Stimulated activated naive CD4-positive, alpha-beta T cell (primary cell): ENCODE results near the gene KLHL22.
A peak's percentile ranks its signal among the peaks of the same experiment; 100 is the strongest.
"Not testable (repeated sequence)": the region's sequence is repeated elsewhere in the genome, so short reads cannot be mapped to it uniquely, and the experiment has no call there.

ENCODE experiments used
- DNase-seq, 6 experiments: peaks; one replicate each; lab custom pipeline; 2025; lab: John Stamatoyannopoulos, UW

KLHL22 gene

DNA sequence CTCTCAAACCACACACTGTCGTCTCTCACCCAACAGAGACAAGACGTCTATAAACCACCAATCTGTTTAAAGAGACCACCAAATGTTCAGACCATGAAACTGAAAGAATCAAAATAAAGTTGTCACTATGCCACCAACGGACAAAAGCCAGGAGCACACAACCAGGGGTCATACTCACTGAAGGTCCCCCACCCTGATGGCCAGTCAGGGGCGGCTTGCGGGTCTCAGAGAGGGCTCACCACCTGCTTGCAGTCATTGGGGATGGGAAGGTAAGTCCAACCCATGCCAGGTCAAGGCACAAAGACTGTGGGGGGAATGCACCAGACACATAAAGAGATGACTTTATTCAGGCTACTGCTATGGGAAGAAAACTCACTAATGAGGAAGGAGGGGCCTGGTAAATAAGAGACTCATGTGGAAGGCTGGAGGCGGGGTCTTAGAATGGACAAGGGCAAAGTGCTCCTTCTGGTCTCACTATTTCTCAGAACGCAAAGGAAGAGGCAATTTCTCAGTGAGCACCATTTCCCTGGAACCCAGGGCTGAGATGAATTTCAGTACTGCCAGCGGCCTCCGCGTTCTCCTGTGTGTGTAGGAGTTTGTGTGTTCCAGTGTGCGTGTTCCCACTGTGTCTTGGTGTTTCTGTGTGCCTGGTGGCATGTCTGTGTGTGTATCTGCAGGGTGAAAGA lies 75.3 kb downstream of the KLHL22 start:
- DNase-seq = no peak

DNA sequence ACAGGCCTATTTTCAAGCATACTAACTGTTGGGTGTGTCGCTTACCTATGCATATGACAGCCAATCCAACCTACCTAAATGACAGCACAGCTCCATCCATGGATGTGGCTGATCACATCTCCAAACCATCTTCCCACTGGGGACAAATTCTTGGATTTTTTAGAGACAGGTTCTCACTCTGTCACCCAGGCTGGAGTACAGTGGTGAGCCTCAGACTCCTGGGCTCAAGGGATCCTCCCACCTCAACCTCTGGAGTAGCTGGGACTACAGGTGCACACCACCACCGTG lies 76.0 kb downstream of the KLHL22 start:
- no peak for DNase-seq

DNA sequence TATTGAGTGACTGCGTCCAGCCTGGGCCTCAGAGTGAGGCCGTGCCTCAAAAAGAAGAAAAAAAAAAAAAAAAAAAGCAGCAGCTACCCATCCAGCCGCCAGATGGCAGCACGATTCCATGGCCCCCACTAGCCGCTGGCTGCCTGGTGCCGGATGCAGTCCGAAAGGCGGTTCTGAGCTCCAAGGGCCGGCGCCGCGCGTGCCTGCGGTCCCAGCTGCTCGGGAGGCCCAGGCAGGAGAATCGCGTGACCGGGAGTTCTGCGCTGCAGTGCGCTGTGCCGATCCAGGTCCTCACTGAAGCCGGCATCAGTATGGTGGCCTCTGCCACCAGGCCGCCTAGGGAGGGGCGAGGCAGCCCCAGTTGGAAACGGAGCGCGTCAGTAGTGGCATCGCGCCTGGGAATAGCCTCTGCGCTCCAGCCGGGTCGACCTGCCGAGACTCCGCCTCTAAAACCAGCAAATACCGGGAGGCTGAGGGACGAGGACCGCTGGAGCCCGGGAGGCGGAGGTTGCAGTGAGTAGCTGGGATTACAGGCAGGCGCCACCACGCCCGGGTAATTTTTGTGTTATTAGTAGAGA lies 77.3 kb downstream of the KLHL22 start:
- peak; percentile 35 to 80 (median 70) for DNase-seq

DNA sequence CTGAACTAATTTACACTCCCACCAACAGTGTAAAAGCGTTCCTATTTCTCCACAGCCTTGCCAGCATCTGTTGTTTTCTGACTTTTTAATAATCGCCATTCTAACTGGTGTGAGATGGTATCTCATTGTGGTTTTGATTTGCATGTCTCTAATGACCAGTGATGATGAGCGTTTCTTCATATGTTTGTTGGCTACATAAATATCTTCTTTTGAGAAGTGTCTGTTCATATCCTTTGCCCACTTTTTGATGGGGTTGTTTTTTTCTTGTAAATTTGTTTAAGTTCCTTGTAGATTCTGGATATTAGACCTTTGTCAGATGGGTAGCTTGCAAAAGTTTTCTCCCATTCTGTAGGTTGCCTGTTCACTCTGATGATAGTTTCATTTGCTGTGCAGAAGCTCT lies 79.9 kb downstream of the KLHL22 start:
- DNase-seq = not testable (repeated sequence)

DNA sequence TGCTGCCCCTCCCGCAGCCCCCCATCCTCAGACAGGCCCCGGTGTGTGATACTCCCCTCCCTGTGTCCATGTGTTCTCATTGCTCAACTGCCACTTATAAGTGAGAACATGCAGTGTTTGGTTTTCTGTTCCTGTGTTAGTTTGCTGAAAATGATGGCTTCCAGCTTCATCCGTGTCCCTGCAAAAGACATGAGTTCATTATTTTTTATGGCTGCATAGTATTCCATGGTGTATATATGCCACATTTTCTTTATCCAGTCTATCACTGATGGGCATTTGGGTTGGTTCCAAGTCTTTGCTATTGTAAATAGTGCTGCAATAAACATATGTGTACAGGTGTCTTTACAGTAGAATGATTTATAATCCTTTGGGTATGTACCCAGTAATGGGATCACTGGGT lies 80.4 kb downstream of the KLHL22 start:
- DNase-seq = not testable (repeated sequence)

DNA sequence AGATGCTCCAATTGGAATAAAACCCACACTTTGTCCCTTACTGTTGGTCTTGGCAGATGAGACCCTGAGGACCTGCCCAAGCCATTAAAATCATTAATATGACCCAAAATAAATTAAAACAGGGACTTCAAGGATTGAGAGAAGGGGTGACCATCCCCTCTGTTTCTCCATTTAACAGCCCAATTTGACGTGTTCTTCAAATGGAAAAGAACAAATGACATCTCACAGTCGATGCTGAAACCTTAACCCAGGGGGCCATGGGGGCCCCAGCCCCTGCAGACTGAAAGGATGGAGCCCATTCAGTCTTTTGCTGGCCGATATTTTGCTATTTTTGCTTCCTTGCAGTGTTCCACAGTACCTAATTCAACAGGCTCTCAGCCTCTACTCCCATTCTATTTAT lies 81.1 kb downstream of the KLHL22 start:
- no peak for DNase-seq

DNA sequence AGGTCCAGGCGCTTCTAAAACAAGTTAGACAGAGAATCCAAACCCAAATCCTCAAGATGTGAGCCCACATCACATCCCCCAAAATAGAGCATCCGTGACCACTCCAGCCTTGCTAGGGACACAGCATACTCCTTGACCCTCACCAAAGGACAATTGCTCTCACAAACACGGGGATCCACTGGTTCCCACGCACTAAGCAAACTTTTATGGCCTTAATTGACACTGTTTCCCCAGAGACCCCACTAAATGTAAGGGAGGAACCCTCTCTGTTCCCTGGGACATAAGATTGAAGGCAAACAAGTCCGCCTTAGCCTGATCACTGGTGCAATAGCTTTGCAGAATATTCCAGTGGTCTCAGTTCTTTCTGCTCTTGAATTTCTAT lies 81.5 kb downstream of the KLHL22 start:
- no peak for DNase-seq

DNA sequence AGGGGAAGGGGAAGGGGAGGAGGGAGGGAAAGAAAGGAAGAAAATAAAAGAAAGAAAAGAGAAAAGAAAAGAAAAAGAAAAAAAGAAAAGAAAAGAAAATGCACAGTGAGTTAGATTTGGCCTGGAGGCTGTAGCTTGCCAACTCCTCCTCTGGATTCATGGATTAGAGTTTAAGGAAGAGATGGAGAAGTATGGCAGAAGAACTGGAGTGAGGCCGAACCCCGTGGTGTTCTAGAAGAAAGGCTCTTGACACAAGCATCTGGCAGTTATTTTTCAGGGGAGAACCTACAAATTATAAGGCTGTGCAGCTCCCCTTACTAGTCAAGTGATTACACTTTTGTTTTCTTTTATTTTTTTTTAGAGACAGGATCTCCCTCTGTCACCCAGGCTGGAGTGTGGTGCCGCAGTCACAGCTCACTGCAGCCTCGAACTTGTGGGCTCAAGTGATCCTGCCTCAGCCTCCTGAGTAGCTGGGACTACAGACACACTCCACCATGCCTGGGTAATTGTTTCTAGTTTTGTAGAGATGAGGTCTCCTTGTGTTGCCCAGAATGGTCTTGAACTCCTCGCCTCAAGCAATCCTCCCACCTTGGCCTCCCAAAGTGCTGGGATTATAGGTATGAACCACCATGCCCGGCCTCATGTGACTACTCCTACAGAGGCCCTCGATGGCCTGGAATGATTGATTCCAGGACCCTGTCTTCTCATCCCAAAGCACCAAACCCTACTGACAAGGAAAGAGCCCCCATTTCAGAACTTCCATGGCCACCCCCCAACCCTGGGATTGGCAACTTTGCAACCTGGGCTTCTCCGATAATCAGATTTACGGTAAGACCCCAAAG lies 82.2 kb downstream of the KLHL22 start:
- DNase-seq = no peak

DNA sequence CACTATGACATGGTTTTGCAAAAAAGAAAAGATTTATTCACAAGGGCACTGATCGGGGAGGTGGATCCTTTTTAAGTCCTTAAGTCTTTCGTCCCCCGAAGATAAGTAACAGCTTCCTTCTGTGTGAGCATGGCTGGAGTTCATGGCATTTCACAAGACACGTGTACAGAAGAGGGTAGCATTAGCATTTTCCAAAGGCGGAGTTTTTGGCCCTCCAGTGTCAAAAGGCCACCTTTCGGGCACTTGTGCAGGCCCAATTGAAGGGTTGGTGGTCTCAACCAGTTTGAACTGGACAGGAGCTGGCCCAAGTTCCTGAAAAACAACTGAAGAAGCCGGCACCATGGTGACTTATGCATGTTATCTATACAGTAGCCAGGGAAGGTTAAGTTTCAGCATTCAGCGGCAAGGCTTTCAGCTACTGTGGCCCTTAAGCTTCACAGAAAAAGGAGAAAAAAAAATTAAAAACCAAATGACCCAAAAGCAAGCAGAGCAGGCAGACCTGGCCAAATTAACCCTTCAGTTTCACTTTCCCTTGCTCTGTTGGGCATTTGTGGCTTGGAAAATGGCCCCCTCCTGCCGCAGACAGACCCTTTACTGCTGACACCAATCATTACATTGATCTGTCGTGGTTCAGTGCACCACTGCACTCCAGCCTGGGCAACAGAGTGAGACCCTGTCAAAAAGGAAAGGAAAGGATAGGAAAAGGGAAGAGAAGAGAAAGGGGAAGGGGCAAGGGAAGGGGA lies 83.0 kb downstream of the KLHL22 start:
- no peak for DNase-seq

DNA sequence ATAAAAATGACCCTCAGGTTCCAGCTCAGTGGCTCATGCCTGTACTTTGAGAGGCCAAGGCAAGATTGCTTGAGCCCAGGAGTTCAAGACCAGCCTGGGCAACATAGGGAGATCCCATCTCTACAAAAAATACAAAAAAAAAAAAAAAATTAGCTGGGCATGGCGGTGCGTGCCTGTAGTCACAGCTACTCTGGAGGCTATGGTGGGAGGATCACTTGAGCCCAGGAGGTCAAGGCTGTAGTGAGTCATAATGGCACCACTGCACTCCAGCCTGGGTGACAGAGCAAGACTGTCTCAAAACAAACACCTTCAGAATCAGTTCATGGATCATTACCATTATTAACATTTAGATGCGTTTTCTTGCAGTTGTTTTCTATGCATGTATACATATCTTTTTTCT lies 86.2 kb downstream of the KLHL22 start:
- DNase-seq = not testable (repeated sequence)

DNA sequence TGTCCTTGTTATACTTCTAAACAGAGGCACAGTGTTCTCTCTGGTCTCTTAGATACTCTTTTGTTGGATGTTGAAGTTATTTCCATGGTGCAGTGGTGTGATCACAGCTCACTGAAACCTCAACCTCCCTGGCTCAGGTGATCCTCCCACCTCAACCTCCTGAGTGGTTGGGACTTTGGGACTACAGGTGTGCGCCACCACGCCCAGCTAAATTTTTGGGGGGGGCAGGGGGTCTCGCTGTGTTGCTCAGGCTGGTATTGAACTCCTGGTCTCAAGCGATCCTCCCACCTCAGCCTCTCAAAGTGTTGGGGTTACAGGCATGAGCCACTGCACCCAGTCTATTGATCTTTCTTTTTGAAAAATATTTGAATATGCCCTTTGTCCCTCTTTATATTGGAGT lies 86.7 kb downstream of the KLHL22 start:
- DNase-seq = no peak

DNA sequence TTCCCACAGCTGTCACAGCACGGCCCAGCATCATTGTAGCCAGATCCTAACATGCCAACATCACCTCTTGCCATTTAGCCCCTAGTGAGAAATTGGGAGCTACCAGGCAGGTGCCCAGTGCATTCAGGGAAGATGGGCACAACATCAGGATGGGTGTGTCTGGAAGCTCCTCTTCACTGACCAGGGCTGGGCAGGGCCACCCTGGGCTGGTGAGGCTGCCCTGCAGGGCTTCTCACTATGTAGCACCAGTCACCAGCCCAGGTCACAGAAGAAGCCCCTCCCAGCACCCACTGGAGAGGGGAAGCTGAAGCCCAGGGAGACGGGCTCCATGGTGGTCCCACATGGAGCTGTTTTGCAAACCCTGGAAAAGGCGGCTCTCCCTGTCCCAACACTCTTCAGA lies 87.8 kb downstream of the KLHL22 start:
- no peak for DNase-seq

DNA sequence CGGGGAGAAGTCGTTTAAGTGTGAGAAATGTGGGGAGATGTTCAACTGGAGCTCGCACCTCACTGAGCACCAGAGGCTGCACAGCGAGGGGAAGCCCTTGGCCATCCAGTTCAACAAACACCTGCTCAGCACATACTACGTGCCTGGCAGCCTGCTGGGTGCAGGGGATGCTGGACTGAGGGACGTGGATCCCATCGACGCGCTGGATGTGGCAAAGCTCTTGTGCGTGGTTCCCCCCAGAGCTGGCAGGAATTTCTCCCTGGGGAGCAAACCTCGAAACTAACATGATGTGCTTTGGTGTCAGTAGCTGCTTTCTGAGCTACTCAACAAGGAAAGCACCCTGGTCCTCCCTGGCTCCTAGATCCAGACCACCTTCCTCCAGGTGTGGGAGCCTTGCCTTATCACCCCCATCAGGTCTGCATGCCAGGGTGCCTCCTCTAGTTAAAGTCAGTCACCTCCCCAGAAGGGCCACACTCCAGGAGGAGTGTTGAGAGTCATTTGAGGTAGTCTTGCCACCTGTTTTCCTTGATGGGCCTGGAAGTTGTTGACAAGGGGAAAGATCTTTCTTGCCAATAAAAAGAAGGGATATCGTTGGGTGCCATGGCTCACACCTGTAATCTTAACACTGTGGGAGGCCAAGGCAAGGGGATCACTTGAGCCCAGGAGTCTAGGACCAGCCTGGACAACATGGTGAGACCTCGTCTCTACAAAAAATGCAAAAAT lies 88.7 kb downstream of the KLHL22 start:
- DNase-seq = no peak

DNA sequence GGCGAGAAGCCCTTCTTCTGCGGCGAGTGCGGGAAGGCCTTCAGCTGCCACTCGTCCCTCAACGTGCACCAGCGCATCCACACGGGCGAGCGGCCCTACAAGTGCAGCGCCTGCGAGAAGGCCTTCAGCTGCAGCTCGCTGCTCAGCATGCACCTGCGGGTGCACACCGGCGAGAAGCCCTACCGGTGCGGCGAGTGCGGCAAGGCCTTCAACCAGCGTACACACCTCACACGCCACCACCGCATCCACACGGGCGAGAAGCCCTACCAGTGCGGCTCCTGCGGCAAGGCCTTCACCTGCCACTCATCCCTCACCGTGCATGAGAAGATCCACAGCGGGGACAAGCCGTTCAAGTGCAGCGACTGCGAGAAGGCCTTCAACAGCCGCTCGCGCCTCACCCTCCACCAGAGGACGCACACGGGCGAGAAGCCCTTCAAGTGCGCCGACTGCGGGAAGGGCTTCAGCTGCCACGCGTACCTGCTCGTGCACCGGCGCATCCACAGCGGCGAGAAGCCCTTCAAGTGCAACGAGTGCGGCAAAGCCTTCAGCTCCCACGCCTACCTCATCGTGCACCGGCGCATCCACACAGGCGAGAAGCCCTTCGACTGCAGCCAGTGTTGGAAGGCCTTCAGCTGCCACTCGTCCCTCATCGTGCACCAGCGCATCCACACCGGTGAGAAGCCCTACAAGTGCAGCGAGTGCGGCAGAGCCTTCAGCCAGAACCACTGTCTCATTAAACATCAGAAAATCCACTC lies 89.5 kb downstream of the KLHL22 start:
- no peak for DNase-seq

DNA sequence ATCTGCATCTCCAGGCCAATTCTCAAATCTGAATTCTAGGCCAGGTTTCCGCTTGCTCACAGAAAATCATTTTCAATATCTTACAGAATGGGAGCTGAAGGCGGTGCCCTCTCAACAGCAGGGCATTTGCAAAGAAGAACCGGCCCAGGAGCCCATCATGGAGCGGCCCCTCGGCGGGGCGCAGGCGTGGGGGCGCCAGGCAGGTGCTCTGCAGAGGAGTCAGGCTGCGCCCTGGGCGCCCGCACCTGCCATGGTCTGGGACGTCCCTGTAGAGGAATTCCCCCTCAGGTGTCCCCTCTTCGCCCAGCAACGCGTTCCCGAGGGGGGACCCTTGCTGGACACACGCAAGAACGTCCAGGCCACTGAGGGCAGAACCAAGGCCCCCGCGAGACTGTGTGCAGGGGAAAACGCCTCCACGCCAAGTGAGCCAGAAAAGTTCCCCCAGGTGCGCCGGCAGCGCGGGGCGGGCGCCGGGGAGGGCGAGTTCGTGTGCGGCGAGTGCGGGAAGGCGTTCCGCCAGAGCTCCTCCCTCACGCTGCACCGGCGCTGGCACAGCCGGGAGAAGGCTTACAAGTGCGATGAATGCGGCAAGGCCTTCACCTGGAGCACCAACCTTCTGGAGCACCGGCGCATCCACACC lies 90.2 kb downstream of the KLHL22 start:
- no peak for DNase-seq

DNA sequence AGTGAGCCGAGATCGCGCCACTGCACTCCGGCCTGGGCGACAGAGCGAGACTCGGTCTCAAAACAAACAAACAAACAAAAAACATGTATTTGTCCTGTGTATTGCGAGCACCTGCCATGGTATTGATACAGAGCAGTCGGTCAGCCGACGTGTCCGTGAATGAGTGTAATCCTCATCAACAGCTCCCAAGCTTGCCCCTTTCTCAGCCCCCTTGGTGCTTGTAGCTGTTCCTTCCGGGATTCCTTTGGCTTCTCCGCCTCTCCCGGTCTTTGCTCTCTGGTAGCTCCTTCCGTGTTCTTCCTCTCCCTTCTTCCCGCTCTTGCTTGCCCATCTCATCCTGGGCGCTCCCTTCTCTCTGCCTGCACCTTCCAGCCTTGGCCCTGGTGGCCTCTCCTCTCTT lies 90.7 kb downstream of the KLHL22 start:
- DNase-seq = no peak

DNA sequence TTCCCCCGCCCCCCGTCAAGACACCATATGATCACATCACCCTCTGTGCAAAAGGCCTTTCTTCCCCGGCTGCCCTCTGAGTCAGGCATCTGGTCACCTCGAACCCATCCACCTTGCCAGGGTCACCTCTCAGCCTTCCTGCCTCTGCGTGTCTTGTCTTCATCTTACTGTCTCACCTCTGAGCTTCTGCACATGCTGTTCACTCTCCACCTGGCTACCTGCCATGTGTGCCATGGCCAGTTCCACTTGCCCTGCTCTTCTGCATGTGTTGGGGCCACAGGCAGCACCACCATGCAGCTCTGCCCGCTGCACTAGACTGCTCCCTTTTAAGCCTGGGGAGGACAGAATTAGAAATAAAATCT lies 91.8 kb downstream of the KLHL22 start:
- no peak for DNase-seq

DNA sequence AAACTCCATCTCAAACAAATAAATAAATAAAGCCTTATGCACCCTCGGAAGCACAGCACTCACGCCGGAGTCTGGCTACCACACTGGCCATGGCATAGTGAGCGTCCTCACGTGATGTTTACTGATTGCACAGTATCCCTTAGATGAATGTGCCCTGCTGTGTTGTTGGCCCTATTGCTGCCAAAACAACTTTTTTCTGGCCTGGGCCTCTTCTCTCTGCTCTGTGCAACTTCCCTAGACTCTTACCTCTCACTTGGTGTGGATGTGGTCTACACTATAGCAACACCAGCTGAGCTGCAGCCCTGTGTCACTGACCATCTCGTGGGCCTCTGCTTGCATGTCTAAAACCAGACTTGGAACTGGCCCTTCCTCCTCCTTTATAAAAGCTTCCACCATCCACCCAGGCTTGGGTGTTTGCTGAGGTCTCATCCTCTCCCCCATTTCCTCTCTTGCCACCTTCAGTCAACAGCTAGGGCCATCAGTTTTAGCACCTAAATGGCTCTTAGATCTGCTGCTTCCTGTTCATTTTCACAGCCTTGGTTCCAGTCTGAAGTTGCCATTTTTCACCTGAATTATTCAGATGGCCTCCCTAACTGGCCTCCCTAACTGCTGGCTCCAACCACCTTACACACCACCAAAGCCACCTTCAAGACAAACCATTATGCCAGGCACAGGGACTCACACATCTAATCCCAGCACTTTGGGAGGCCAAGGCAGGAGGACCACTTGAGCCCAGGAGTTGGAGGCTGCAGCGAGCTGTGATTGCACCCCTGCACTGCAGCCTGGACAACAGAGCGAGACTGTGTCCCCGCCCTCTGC lies 92.4 kb downstream of the KLHL22 start:
- DNase-seq = no peak

DNA sequence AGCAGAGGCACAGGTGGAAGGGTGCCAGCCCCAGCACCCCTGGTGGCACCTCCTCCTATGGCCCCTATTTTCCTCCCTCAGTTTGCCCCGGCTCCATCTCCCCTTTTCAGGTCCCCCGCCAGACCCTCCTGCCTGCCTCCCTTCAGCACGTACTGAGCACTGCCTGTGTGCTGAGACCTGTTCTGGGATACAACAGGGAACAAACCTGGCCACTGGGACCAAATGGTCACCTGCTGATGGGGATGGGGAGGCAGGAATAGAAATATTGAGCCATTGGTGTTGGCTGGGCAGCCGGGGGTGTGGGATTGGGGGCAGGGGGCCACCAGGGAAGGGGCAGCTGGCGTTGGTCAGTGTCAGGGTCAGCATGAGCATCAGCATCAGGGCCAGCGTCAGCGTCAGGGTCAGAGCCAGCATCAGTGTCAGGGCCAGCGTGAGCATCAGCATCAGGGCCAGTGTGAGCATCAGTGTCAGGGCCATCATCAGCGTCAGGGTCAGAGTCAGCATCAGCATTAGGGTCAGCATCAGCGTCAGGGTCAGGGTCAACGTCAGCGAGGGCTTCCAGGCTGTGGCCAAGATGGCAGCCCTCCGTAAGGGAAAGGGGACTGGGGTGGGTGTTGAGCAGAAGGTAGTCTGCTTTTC lies 94.1 kb downstream of the KLHL22 start:
- no peak for DNase-seq
